GM18867 (cell line): ENCODE data around the gene CTNND2.
"Not testable (repeated sequence)": the region's sequence is repeated elsewhere in the genome, so short reads cannot be mapped to it uniquely, and the experiment has no call there.

Experiments used
- ATAC-seq: cut with Tn5 transposase; IDR thresholded peaks from one replicate; pipeline ENCODE4 v1.9.1; 2021; ENCODE audit warnings: mild to moderate bottlenecking, moderate library complexity; ENCODE audit not compliant: unreplicated experiment

Gene CTNND2

GRCh38 chr5:11681796-11682195 lies 222.4 kb downstream of the CTNND2 start:
- no peak for ATAC-seq

- ATAC-seq, result no peak
These were observed 224.6 kb downstream of the CTNND2 start for GRCh38 chr5:11679676-11680075.

GRCh38 chr5:11675184-11675583 lies 229.1 kb downstream of the CTNND2 start:
- ATAC-seq, result no peak

- no peak for ATAC-seq
These were observed 231.7 kb downstream of the CTNND2 start for GRCh38 chr5:11672385-11673085.

GRCh38 chr5:11658376-11658775 lies 245.9 kb downstream of the CTNND2 start:
- no peak for ATAC-seq

GRCh38 chr5:11656916-11657315 lies 247.3 kb downstream of the CTNND2 start:
- no peak for ATAC-seq

GRCh38 chr5:11655681-11656080 lies 248.6 kb downstream of the CTNND2 start:
- no peak for ATAC-seq

- ATAC-seq, result no peak
These were observed 253.3 kb downstream of the CTNND2 start for GRCh38 chr5:11650936-11651335.

GRCh38 chr5:11646141-11646540 lies 258.1 kb downstream of the CTNND2 start:
- ATAC-seq, result no peak

- ATAC-seq, result no peak
These were observed 261.8 kb downstream of the CTNND2 start for GRCh38 chr5:11642438-11642837.

GRCh38 chr5:11640158-11640873 lies 263.9 kb downstream of the CTNND2 start:
- ATAC-seq, result no peak

- no peak for ATAC-seq
These were observed 281.5 kb downstream of the CTNND2 start for GRCh38 chr5:11622785-11623184.

- ATAC-seq, result no peak
These were observed 284.1 kb downstream of the CTNND2 start for GRCh38 chr5:11620172-11620571.

GRCh38 chr5:11619339-11620024 lies 284.8 kb downstream of the CTNND2 start:
- ATAC-seq, result no peak

GRCh38 chr5:11617080-11617479 lies 287.2 kb downstream of the CTNND2 start:
- ATAC-seq, result no peak

- not testable (repeated sequence) for ATAC-seq
These were observed 287.6 kb downstream of the CTNND2 start for GRCh38 chr5:11616624-11617023.

GRCh38 chr5:11611011-11611410 lies 293.2 kb downstream of the CTNND2 start:
- ATAC-seq, result no peak

- ATAC-seq, result no peak
These were observed 294.5 kb downstream of the CTNND2 start for GRCh38 chr5:11609570-11610303.

GRCh38 chr5:11608530-11608929 lies 295.7 kb downstream of the CTNND2 start:
- ATAC-seq, result no peak

GRCh38 chr5:11607944-11608483 lies 296.2 kb downstream of the CTNND2 start:
- ATAC-seq, result no peak

- no peak for ATAC-seq
These were observed 301.9 kb downstream of the CTNND2 start for GRCh38 chr5:11602298-11602697.
